LoVo (cell line): ENCODE results near the gene SUN3.

Experiments used
- DNase-seq: peaks from one replicate; pipeline ENCODE4 v3.0.0-alpha.2; 2016; ENCODE audit warnings: low spot score

SUN3 gene

DNA sequence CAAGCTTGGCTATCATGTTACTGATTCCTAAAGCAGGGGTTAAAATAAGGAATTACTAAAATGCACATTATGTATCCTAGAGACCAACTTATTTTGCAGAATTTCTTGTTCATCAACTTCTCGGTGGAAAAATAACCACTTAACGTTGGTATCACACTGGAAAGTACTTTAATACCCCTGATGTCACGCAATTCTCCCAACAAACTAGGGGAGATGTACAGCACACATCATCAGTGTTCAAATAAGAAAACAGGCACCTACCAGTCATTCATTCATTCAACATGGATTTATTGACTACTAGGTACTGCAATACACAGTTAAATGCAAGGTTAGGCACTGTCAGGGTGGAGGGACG is 50.1 kb downstream of the SUN3 start:
- no peak for DNase-seq

- no peak for DNase-seq
Measured at GRCh38 chr7:47973739-47974138, 55.2 kb downstream of the SUN3 start.

GRCh38 chr7:47970761-47971160 is 58.1 kb downstream of the SUN3 start:
- no peak for DNase-seq

DNA sequence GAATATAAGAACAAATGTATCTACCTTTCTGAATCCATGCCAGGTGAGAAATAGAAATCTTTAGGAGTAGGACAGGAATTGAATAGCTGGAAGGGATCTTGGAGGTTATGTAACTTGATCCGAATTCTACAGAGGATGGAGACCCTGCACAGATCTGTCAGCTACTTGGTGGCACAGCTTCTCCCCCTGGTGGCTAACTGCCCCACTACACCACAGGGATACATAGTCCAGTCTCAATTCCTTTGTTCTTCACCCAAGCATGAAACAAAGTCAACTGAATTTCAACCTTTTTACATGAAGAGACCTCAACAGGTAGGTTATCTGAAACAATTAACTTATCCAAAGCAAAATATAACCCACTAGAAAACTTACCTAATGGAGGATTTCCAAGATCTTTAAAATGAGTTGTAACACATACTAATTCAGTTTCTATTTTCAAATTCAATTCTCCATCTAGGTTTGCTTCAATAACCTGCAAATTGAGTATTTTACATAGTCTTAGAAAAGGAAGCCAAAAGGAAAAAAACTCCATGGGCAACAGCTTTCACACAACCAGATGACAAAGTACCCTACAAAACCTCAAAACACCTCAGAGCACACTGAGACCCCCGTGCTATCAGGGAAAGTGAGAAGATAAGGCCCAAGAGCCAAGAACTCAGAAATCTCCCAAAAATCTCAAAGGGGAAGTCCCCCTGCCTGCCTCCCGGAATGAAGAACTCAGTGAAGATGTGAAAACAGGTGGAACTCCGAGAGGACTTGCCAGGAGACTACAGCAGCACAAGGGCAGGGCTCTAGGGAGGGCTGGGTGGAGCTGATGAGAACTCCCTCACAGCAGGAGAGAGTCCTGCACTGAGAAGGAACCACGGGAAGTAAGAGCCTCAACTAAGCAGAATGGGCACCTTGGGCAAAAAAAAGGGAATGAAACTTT is 59.8 kb downstream of the SUN3 start:
- peak; percentile 48 for DNase-seq

DNA sequence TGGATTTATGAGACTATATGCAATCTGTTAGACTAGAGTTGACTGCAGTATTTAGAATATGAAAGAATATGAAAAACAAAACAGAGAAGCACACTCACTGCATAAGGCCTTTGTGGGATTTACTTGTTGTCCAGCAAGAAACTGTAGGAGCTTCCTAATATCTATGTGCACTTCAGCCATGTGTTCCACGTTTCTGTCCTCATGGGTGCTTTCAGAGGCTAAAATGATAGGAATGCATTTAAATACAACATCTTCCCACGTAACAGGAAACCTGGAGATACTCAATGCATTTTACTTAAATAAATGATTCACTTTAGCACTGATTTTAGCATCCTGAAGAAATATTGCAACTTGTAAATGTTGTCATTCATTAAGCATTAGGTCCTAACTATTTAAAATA is 61.2 kb downstream of the SUN3 start:
- DNase-seq = no peak

- no peak for DNase-seq
Measured at GRCh38 chr7:47967123-47967522, 61.8 kb downstream of the SUN3 start.

GRCh38 chr7:47965456-47965855 is 63.5 kb downstream of the SUN3 start:
- DNase-seq = no peak

DNA sequence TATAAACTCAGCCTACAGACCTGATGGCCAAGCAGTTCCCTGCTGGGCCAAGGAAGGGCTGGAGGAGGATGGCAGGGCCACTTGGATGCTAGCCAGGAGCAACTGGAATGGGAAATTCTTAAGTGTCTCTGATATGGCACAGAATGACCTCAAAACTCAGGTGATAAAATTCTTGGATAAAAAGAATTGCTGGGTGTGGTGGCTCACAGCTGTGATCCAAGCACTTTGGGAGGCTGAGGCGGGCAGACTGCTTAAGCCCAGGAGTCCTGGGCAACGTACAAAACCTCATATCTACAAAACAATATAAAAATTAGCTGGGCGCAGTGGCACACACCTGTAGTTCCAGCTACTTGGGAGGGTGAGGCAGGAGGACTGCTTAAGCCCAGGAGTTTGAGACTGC is 66.6 kb downstream of the SUN3 start:
- no peak for DNase-seq

GRCh38 chr7:47957156-47957555 is 71.8 kb downstream of the SUN3 start:
- no peak for DNase-seq

DNA sequence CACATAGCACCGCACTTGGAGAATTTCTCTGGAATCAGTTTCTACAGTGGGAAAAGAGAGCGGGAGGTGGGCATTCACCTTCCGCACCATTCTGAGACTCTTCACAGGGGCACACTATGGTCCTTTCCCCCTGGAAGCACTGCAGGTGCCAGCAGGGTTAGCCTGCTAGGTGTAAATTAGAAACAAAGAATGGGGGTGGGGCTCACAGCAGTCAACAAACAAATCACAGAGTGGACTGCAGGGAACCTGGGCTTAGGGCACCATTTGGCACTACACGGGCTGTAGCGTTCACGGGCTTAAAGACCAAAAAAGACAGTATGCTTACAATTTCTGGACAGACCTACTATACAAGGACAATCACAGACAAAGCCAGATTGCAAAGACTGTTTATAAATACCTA is 72.7 kb downstream of the SUN3 start:
- DNase-seq = no peak

GRCh38 chr7:47954231-47954911 is 74.5 kb downstream of the SUN3 start:
- no peak for DNase-seq

DNA sequence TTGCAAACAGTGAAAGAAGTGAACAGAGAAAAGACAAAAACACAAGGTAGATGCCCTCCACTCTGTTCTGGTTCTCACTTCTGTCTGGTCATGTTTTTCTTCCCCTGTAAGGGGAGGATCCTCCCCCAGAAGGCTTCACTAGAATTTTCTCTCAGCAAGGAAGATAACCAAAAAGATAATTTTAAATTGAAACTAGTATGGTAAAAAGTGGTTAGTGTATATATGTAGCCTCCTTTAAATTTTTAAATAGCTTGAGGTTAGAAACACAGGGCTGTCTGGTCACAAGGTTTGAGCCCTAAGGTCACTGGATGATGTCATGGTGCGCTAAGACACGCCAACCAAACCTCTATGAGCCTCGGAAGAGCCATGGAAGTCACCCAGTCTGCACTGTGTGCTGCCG is 75.1 kb downstream of the SUN3 start:
- no peak for DNase-seq

DNA sequence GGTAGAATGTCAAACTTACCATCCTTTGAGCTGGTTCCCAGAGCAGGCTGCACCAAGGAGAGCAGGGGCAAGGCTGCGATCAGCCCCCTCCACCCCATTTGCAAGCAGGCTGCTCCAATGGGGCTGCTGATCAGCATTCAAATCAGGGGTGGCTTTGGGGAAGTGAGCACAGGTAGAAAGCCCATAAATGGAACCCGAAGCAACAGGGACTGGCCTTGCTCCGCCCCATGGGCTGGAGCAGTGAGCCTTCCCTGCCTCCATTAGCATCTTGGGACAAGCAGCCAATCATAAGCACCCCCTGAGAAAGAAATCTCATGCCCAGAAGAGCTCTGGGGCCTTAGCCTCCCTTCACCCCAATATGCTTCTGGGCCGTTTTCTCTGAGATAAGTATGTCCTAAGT is 76.7 kb downstream of the SUN3 start:
- DNase-seq = no peak

DNA sequence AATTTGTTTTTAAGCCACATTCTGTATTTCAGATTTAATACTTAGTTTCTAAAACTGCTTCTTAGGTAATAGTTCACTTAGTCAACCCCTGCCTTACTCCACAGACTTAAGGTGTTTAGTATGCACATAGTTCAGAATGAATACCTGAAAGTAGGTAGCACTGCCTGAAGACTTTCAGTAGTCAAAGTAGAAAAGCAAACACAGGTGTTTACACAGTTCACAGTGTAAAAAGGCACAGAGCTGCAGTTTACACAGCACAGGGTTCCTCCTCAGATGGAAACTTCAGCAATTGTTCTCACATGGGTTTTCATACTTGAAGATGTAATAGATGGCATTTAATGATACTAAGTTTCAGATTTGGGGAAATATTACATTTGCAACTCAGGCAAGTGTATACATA is 77.5 kb downstream of the SUN3 start:
- DNase-seq = no peak

- DNase-seq = peak; percentile 31
Measured at GRCh38 chr7:47950714-47951113, 78.2 kb downstream of the SUN3 start.

GRCh38 chr7:47949703-47950102 is 79.2 kb downstream of the SUN3 start:
- DNase-seq = no peak

GRCh38 chr7:47948141-47948790 is 80.6 kb downstream of the SUN3 start, which contains the start of gene PKD1L1:
PKD1L1 (minus strand) TSS chr7:47948466; CDS start chr7:47948440, 26 bp downstream.
- DNase-seq = no peak

DNA sequence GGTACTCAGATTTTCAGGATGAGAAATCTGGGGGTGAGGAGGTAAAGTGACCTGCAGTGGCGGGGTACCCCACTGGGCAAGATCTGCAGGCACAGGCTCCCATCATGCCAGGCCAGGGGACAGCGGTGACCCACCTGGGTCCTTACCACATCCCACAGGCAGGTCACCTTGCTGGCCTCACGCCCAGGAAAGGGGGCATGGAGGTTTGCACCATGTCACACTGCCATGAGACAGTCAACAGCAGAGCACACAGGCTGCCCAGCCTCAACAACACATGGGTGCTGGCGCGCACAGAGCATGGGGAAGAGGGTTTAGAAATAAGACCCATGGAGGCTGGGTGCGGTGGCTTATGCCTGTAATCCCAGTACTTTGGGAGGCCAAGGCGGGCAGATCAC is 81.6 kb downstream of the SUN3 start:
- no peak for DNase-seq

DNA sequence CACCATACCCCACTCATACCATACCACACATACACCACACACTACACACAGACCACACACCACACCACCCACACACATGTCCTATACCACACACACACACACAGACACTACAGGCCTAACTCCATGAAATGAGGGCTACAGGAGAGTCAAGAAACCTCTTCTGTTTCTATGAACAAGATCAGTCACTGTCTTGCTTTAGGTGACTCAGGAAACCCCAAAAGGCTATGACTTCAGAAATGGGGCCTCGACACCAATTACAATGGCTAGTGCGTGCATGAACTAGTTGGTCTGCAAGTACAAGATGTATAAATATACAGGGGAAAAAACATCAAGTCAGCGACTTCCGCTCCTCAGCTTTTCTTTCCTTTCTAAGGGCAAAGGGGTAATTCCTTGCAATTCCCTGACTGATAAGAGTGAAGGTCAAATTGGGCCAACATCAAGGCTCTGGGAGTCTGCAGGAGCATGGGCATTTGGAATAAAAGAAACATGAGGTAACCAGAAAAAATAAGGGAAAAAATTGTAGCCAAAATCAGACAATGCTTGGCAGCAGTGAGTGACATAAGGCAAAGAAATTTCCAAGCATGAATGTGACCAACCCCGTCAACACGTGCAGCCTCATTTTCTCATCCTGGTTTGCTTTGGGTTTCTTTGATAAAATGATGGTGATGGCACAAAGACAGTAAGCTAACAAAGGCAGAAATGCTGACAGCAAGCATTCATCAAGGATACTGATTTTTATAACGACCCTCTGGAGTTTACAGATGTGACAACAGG is 82.1 kb downstream of the SUN3 start:
- no peak for DNase-seq

GRCh38 chr7:47945261-47946015 is 83.5 kb downstream of the SUN3 start:
- peak; percentile 76 for DNase-seq

DNA sequence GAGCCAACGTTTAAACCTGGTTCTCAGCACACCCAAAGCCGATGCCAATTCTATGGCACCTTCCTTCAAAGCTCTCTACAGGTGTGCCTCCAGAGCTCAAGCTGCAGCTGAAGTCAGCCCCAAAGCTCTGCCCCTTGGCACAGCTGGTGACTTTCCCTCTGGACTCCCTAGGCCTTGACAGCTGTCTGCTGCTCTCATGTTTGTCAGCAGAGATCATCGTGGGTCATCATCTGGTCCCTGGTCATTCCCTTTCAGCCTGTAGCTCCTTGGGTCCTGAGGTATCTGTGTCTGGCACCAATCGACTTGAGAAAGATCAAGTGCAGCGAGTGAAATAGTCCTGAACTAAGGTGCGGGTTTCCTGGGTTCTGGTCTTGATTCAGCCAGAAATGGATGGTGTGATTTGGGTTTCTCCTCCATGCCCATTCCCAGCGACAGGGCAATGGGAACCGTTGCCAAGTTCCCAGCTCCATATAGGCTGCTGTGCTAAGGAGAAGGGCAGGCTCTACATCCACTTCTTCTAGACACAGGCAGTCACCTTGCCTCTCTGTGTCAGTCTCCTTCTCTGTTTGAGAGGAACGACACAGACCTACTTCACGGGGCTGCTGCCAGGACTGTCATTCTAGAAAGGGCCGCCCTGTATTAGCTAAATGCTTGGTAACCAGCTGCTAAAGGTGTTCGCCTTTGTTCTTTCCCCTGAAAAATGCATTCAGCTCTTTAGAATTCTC is 84.2 kb downstream of the SUN3 start:
- DNase-seq = no peak
